GM19025 (cell line): Measurements from ENCODE around the gene FOXO4.
A peak's percentile ranks its signal among the peaks of the same experiment; 100 is the strongest.
"Not testable (repeated sequence)": the region's sequence is repeated elsewhere in the genome, so short reads cannot be mapped to it uniquely, and the experiment has no call there.

Experiments used
- ATAC-seq: cut with Tn5 transposase; IDR thresholded peaks from one replicate; pipeline ENCODE4 v1.9.1; 2021; ENCODE audit warnings: mild to moderate bottlenecking, low read depth, moderate library complexity; ENCODE audit not compliant: unreplicated experiment

The FOXO4 gene, protein sequence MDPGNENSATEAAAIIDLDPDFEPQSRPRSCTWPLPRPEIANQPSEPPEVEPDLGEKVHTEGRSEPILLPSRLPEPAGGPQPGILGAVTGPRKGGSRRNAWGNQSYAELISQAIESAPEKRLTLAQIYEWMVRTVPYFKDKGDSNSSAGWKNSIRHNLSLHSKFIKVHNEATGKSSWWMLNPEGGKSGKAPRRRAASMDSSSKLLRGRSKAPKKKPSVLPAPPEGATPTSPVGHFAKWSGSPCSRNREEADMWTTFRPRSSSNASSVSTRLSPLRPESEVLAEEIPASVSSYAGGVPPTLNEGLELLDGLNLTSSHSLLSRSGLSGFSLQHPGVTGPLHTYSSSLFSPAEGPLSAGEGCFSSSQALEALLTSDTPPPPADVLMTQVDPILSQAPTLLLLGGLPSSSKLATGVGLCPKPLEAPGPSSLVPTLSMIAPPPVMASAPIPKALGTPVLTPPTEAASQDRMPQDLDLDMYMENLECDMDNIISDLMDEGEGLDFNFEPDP

DNA sequence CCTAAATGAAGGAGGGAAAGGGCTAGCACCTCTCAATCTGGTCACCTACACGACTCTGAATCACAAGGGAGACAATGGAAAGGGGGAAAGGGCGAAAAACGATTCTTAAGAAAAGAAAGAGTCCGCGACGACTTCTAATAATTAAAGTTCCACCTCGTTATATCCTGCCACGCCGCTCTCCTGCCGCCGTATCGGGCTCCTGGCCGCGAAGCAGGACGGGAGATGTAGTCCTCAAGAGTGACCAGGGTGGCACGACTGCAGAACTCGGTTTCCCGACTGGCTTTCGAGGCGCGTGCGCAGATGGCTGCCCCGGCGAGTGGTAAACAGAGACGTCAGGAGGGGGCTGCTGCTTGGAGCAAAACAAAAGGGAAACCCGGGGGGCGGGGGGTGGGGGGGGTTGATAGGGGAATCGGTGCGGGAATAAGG, at the start of gene FOXO4:
Gene FOXO4 (plus strand): TSS at position 297 of the 426 bp plus-strand sequence. CDS start 678 bp downstream, outside the sequence.
- ATAC-seq = peak; percentile 91

DNA sequence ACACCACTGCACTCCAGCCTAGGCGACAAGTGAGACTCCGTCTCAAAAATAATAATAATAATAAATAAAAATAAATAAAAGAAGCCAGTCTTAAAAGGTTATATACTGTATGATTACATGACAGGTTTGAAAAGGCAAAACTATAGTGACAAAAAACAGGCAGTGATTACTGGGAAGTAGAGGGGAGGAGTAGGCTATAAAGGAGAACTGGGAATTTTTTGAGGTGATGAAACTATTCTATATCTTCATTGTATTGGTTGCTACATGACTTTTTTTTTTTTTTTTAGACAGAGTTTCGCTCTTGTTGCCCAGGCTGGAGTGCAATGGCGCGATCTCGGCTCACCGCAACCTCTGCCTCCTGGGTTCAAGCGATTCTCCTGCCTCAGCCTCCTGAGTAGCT, 47.8 kb upstream of the FOXO4 start:
- ATAC-seq = not testable (repeated sequence)

DNA sequence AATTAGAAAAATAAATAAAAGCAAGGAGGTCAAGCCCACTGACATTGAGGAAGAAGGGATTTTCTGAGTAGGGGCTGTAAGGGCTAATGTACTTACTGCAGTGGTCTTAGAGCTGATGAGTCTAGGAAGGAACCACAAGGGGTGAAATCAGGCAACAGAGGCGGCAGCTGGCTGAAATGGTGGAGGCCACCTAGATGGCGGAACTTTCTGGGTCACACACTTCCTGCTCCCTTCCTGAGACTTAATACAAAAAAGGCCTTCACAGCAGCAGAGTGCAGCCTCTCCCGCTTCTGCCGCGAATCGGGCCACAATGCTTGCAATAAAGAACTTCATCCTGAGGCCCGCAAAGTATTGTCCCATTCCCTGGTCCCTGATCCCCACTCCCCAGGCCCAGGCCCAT, 42.9 kb upstream of the FOXO4 start:
- ATAC-seq = no peak

DNA sequence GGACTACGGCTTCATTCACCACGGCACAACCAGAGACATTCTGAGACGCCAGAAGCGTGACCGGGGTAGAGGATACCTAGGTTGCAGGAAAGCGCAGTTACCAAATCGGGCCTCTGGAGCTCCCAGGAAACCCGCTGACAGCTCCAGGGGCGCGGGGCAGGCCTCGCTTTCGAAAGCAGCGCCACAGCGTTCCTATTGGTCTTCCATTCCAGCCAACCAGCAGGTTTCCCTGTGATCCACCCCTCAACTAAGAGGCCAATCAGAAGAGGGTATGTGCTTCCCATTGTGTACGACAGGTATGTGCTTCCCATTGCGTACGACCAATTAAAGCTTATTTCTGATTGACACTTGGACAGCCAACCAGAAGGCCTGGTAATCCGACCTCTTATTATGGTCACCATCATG, 42.4 kb upstream of the FOXO4 start:
- peak; percentile 91 for ATAC-seq

GRCh38 chrX:71056867-71057266, 38.8 kb upstream of the FOXO4 start:
- no peak for ATAC-seq

- no peak for ATAC-seq
These were observed 37.7 kb upstream of the FOXO4 start for GRCh38 chrX:71057848-71058530.

DNA sequence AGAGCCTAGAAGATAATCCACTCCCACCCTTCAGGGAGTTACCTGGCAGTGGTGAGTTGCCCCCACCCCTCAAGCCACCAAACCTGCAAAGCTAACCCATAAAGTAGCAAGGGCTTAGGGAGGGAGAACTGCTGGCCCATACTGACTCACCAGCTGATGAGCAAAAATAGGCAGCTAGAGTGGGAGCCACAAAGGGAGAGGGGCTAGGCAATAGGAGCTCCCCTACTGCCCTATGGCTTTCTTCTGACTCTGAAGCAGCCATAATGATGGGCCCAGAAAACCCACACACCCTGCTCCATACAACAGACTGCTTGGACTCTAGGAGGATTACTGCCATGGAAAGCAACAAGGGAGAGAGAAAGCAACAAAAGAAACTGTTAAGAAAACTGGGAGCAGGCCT, 35.5 kb upstream of the FOXO4 start:
- no peak for ATAC-seq

DNA sequence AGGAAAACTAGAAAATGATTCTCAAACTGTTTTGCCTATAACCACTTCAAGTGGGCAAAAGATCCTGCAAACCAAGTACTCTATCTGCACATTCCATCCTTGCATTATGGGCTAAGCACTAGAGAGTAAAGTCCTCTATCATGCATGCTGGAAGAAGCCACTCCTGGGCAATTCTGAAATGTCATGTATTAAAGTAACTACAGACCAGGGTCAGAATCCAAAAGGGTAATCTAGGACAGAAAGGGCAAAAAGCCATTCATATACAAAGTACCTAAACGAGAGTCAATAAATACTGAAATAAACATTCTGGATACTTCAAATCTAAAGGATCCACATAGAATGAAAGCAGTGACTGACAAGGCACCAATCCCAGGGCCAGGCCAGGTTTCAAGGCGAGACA, 28.6 kb upstream of the FOXO4 start:
- no peak for ATAC-seq

DNA sequence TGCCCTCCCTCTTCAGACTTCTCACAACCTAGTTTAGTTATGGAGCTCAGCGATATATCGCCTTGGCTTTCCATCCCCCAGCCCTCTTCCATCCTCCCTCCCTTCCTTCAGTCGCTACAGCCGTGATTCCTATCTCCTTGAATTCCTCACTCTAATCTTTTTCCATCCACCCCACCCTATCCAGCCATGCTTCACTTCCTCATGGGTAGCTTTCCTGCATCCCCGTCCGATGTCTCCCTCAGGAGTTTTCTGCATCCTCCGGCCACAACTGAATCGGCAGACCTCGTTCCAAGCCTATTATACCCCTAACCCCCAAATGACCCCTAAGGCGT, 28.0 kb upstream of the FOXO4 start:
- no peak for ATAC-seq

- ATAC-seq = peak; percentile 96
These were observed 27.4 kb upstream of the FOXO4 start, which contains the start of gene SNX12 for GRCh38 chrX:71068044-71068918. SNX12 (minus strand) TSS chrX:71068334; CDS start chrX:71068306, 28 bp downstream.

DNA sequence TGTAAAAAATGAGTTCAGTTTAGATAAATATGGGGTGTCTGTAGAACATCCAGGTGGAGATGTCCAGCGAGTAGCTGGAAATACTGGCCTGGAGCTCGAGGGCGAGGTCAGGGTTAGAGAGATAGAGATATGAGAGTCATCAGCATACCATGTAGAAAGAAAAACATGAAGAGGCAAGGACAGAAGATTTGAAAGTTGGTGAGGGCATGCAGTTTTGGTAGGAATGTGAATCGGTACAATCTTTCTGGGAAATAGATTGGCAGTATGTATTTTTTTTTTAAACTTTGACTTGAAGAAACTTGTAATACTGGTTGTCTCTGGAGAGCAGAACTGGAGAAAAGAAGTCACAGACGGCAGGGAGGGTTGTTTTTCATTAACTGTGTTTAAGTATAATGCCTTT, 25.1 kb upstream of the FOXO4 start:
- ATAC-seq = no peak

- no peak for ATAC-seq
These were observed 14.1 kb upstream of the FOXO4 start for GRCh38 chrX:71081330-71082123.

DNA sequence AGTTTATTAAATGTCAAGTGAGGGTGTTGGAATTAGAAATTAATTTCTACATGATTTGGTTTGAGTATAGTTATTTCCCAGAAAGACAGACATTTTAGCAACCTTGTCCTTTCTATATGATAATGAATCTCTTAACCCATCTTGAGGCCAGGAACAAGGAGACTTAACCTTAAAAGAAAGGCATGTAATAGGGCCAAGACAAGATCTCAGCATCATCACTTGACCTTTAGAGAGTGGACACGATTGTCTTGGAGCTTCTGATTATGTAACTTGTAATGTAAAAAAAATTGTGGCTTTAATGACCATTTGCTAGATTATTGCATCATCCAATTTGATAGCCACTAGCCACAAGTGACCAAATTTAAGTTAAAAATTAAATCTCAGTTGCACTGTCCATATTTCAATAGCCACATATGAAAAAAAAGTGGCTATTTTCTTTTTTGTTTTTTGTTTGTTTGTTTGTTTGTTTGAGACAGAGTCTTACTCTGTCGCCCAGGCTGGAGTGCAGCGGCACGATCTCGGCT, 13.5 kb upstream of the FOXO4 start:
- no peak for ATAC-seq

DNA sequence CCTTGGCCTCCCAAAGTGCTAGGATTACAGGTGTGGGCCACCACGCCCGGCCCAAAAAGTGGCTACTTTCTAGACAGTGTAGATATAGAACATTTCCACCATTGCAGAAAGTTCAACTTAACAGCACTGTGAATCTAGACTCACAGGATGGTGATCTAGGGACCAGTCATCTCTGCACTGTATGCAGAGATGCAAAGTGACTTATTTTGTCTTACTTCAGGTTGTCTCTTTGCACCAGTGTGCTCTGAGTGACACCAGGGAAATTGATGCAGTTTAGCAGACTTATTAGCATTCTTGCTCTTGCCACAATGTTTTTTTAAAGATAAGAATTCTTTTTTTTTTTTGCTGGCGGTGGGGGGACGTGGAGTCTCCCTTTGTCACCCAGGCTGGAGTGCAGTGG, 12.8 kb upstream of the FOXO4 start:
- ATAC-seq = no peak

- no peak for ATAC-seq
These were observed 9.8 kb upstream of the FOXO4 start for GRCh38 chrX:71085900-71086299.

- ATAC-seq = no peak
These were observed 4.4 kb upstream of the FOXO4 start for GRCh38 chrX:71091263-71091662.

DNA sequence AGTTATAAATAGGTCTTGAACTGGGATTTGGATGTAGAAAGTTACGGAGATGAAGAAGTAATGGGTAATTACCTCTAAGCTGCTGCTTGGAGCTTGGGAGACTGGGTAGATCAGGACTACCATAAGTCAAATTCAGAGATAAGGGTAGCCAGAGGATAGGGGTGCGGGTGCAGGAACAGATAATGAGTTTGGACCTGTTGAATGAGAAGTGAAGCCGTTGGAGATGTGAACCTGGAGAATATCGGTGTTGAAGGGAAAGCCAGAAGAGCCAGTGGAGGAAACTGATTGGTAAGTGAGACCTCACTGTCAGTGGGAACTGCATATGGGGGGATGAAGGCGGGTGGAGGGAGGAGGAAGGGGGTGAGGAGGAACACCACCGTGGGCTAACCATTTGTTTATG, 618 bp upstream of the FOXO4 start:
- ATAC-seq = no peak

DNA sequence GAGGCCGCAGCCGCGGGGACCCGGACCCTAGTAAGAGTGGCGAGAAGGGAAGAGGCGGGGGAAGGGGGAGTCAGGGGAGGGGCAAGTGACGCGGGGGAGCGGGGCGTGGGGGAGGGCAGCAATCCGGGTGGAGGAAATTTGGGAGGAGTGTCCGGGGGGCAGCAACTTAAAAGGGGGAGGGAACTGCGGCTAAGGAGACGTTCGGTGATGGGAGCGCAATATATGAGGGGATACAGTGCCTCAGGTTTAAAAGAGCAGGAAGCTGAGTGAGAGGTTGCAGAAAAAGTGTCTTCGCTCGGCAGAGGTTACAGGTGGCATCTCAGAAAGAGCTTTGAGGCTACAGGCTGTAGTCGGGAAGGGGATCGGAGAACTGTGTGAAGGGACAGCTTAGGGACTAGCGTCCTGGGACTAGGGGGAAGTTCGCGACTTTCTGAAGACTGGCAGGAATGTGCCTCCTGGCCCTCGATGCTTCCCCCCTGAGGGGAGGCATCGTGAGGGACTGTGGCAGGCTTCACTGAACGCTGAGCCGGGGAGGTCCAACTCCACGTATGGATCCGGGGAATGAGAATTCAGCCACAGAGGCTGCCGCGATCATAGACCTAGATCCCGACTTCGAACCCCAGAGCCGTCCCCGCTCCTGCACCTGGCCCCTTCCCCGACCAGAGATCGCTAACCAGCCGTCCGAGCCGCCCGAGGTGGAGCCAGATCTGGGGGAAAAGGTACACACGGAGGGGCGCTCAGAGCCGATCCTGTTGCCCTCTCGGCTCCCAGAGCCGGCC, 519 bp downstream of the FOXO4 start:
- ATAC-seq = peak; percentile 14

DNA sequence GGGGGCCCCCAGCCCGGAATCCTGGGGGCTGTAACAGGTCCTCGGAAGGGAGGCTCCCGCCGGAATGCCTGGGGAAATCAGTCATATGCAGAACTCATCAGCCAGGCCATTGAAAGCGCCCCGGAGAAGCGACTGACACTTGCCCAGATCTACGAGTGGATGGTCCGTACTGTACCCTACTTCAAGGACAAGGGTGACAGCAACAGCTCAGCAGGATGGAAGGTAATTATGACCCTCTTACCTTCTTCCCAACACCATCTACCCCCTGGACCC, 1.0 kb downstream of the FOXO4 start:
- ATAC-seq = no peak
